Activated naive CD8-positive, alpha-beta T cell treated with anti-CD3 and anti-CD28 coated beads, Interleukin-2, amount 10 ng/mL, durations not matched to agents 7 days and 5 days (primary cell): ENCODE data around the gene DERL3. TPM values are rescaled to one million over a fixed set of nuclear protein-coding genes. Genes with fewer than 3 reads are reported as not detected.
A peak's percentile ranks its signal among the peaks of the same experiment; 100 is the strongest.

Experiments
- ATAC-seq: fragments of 150-1000 bp; cut with Tn5 transposase; one replicate; pipeline ENCODE4 v1.10.0; 2021; ENCODE audit warnings: low read depth, moderate library complexity
- POLR2A ChIA-PET: fragments of 350-600 bp; sonication (Branson Sonifier 250); formaldehyde crosslinking; loops from one replicate; lab custom pipeline; 2021; ENCODE audit warnings: antibody characterized with exemption; lab: Charles Lee
- DNase-seq: peaks from one replicate; pipeline ENCODE4 v3.0.0; 2021
- H3K27ac Mint-ChIP-seq: one replicate; pipeline ENCODE4 v1.8.0; 2022; ENCODE audit warnings: mild to moderate bottlenecking, mixed read lengths
- H3K27me3 Mint-ChIP-seq: one replicate; pipeline ENCODE4 v1.8.0; 2022; ENCODE audit warnings: mild to moderate bottlenecking, moderate library complexity, mixed read lengths
- H3K36me3 Mint-ChIP-seq: one replicate; pipeline ENCODE4 v1.8.0; 2021; ENCODE audit warnings: mild to moderate bottlenecking, mixed read lengths
- H3K4me1 Mint-ChIP-seq: one replicate; pipeline ENCODE4 v1.8.0; 2021; ENCODE audit warnings: mixed read lengths
- H3K4me3 Mint-ChIP-seq: one replicate; pipeline ENCODE4 v1.8.0; 2022; ENCODE audit warnings: mild to moderate bottlenecking, moderate library complexity, mixed read lengths
- H3K9me3 Mint-ChIP-seq: one replicate; pipeline ENCODE4 v1.8.0; 2021; ENCODE audit warnings: mixed read lengths
- total RNA-seq, 2 experiments: library from RNA; stranded (reverse); gene quantifications; one replicate each; pipeline ENCODE4 v1.2.3, GENCODE V29; 2021

The DERL3 gene
- total RNA-seq, 2 experiments from 2014 or later, result 9.6 to 9.9 TPM

- H3K36me3 Mint-ChIP-seq, result peaks cover 34% of the 10 kb centered on the region
- POLR2A ChIA-PET, result no interaction called here
- ATAC-seq (no peak), DNase-seq (no peak)
- no peaks in the 10 kb centered on the region for H3K27me3 Mint-ChIP-seq
- peak overlapping the region; percentile 30 for H3K27ac Mint-ChIP-seq
- H3K4me3 Mint-ChIP-seq, result no peak overlapping the region
- no peaks in the 10 kb centered on the region for H3K4me1 Mint-ChIP-seq
- H3K9me3 Mint-ChIP-seq, result no peaks in the 10 kb centered on the region
Measured at GRCh38 chr22:23800297-23801237, 38.2 kb downstream of the DERL3 start.

GRCh38 chr22:23796461-23796860, 42.3 kb downstream of the DERL3 start:
- Mint-ChIP-seq H3K36me3 (peaks cover 25% of the 10 kb centered on the region), H3K9me3 (no peaks in the 10 kb centered on the region), H3K4me1 (peaks cover 12% of the 10 kb centered on the region), H3K4me3 (no peak overlapping the region), H3K27me3 (no peaks in the 10 kb centered on the region), H3K27ac (no peak overlapping the region)
- DNase-seq (no peak), ATAC-seq (no peak)
- POLR2A ChIA-PET, result no interaction called here

GRCh38 chr22:23793326-23793725, 45.5 kb downstream of the DERL3 start:
- POLR2A ChIA-PET, result interaction anchor here (0.6 to 1.5 kb wide), 3 partner anchors 17 to 64 kb away, joined by 3 read pairs; partner anchors contain the start of genes C22orf15 and SLC2A11
- peak overlapping the region; percentile 1 for H3K4me3 Mint-ChIP-seq
- no peaks in the 10 kb centered on the region for H3K9me3 Mint-ChIP-seq
- DNase-seq (no peak), ATAC-seq (no peak)
- no peak overlapping the region for H3K27ac Mint-ChIP-seq
- peaks cover 28% of the 10 kb centered on the region for H3K36me3 Mint-ChIP-seq
- H3K27me3 Mint-ChIP-seq, result no peaks in the 10 kb centered on the region
- H3K4me1 Mint-ChIP-seq, result peaks cover 25% of the 10 kb centered on the region

GRCh38 chr22:23791738-23792645, 46.8 kb downstream of the DERL3 start:
- ATAC-seq (no peak), DNase-seq (no peak)
- no peaks in the 10 kb centered on the region for H3K9me3 Mint-ChIP-seq
- H3K27me3 Mint-ChIP-seq, result no peaks in the 10 kb centered on the region
- POLR2A ChIA-PET, result interaction anchor here (1.5 kb wide), 1 partner anchor 66 kb away, joined by 3 read pairs; the partner anchor contains the start of gene SLC2A11
- H3K4me3 Mint-ChIP-seq, result peak overlapping the region; percentile 35
- peak overlapping the region; percentile 72 for H3K27ac Mint-ChIP-seq
- H3K4me1 Mint-ChIP-seq, result peaks cover 32% of the 10 kb centered on the region
- H3K36me3 Mint-ChIP-seq, result peaks cover 26% of the 10 kb centered on the region

- Mint-ChIP-seq H3K9me3 (no peaks in the 10 kb centered on the region), H3K4me3 (no peak overlapping the region), H3K27ac (no peak overlapping the region), H3K36me3 (peaks cover 20% of the 10 kb centered on the region), H3K27me3 (no peaks in the 10 kb centered on the region), H3K4me1 (peaks cover 38% of the 10 kb centered on the region)
- POLR2A ChIA-PET, result no interaction called here
- DNase-seq (no peak), ATAC-seq (no peak)
Measured at GRCh38 chr22:23790819-23791737, 47.7 kb downstream of the DERL3 start.

GRCh38 chr22:23789638-23790037, 49.2 kb downstream of the DERL3 start:
- Mint-ChIP-seq H3K36me3 (peaks cover 15% of the 10 kb centered on the region), H3K9me3 (no peaks in the 10 kb centered on the region), H3K27ac (peak overlapping the region; percentile 1), H3K4me1 (peaks cover 42% of the 10 kb centered on the region), H3K27me3 (no peaks in the 10 kb centered on the region), H3K4me3 (no peak overlapping the region)
- no peak for DNase-seq
- ATAC-seq, result no peak
- POLR2A ChIA-PET, result interaction anchor here (1.1 kb wide), 2 partner anchors 12 to 68 kb away, joined by 3 read pairs; partner anchors contain the start of gene SLC2A11

GRCh38 chr22:23789121-23789520, 49.7 kb downstream of the DERL3 start:
- Mint-ChIP-seq H3K4me1 (peaks cover 47% of the 10 kb centered on the region), H3K4me3 (no peak overlapping the region), H3K27me3 (no peaks in the 10 kb centered on the region), H3K9me3 (no peaks in the 10 kb centered on the region), H3K36me3 (peaks cover 15% of the 10 kb centered on the region), H3K27ac (no peak overlapping the region)
- POLR2A ChIA-PET, result interaction anchor here (1.1 to 1.9 kb wide), 3 partner anchors 12 to 68 kb away, joined by 3 to 10 read pairs (median 3); partner anchors contain the start of genes MMP11 and SLC2A11
- DNase-seq, result no peak
- ATAC-seq, result no peak

- H3K4me1 Mint-ChIP-seq, result peaks cover 50% of the 10 kb centered on the region
- POLR2A ChIA-PET, result interaction anchor here (1.4 to 3.0 kb wide), 5 partner anchors 12 to 69 kb away, joined by 4 to 18 read pairs (median 7); partner anchors contain the start of genes MMP11 and SLC2A11
Measured at GRCh38 chr22:23787910-23788309, 50.9 kb downstream of the DERL3 start.

GRCh38 chr22:23787600-23787896, 51.3 kb downstream of the DERL3 start:
- peak; percentile 6 for ATAC-seq
- POLR2A ChIA-PET, result interaction anchor here (1.0 to 3.0 kb wide), 10 partner anchors 10 to 107 kb away, joined by 3 to 18 read pairs (median 8); partner anchors contain the start of genes C22orf15, MIF, MMP11 and SLC2A11

More at GRCh38 chr22:23787910-23788309, 50.9 kb downstream of the DERL3 start:
- no peaks in the 10 kb centered on the region for H3K9me3 Mint-ChIP-seq
- DNase-seq (no peak), ATAC-seq (no peak)
- H3K36me3 Mint-ChIP-seq, result peaks cover 11% of the 10 kb centered on the region
- H3K4me3 Mint-ChIP-seq, result peak overlapping the region; percentile 92
- H3K27ac Mint-ChIP-seq, result peak overlapping the region; percentile 87
- no peaks in the 10 kb centered on the region for H3K27me3 Mint-ChIP-seq

GRCh38 chr22:23786752-23787599, 51.8 kb downstream of the DERL3 start, which contains the start of gene SMARCB1:
Gene SMARCB1, plus strand, starts transcription at chr22:23786966. Its CDS starts 204 bp downstream, at chr22:23787170.
- Mint-ChIP-seq H3K27ac (peak within 1 kb of the TSS; percentile 99), H3K9me3 (no peaks in the 10 kb centered on the region), H3K4me3 (peak within 1 kb of the TSS; percentile 92), H3K27me3 (no peaks in the 10 kb centered on the region), H3K36me3 (peaks cover 7% of the 10 kb centered on the region), H3K4me1 (peaks cover 41% of the 10 kb centered on the region)
- DNase-seq, result peak; percentile 94
- ATAC-seq, result peak; percentile 71
- POLR2A ChIA-PET, result interaction anchor here (1.0 to 3.0 kb wide), 11 partner anchors 9 to 107 kb away, joined by 3 to 18 read pairs (median 7); partner anchors contain the start of genes C22orf15, MIF, MMP11 and SLC2A11

More at GRCh38 chr22:23787600-23787896, 51.3 kb downstream of the DERL3 start:
- no peaks in the 10 kb centered on the region for H3K27me3 Mint-ChIP-seq
- H3K36me3 Mint-ChIP-seq, result peaks cover 10% of the 10 kb centered on the region
- H3K4me1 Mint-ChIP-seq, result peaks cover 46% of the 10 kb centered on the region
- peak overlapping the region; percentile 87 for H3K27ac Mint-ChIP-seq
- DNase-seq, result no peak
- peak overlapping the region; percentile 92 for H3K4me3 Mint-ChIP-seq
- no peaks in the 10 kb centered on the region for H3K9me3 Mint-ChIP-seq

- H3K27me3 Mint-ChIP-seq, result no peaks in the 10 kb centered on the region
- peaks cover 7% of the 10 kb centered on the region for H3K36me3 Mint-ChIP-seq
- POLR2A ChIA-PET, result interaction anchor here (0.8 to 3.0 kb wide), 12 partner anchors 9 to 108 kb away, joined by 3 to 18 read pairs (median 6); partner anchors contain the start of genes C22orf15, MIF, MMP11 and SLC2A11
- no peaks in the 10 kb centered on the region for H3K9me3 Mint-ChIP-seq
- H3K27ac Mint-ChIP-seq, result peak overlapping the region; percentile 99
- no peak for DNase-seq
- H3K4me1 Mint-ChIP-seq, result peaks cover 41% of the 10 kb centered on the region
- H3K4me3 Mint-ChIP-seq, result peak overlapping the region; percentile 92
- ATAC-seq, result peak; percentile 28
Measured at GRCh38 chr22:23786261-23786710, 52.5 kb downstream of the DERL3 start.
